OCI-M2 (cell line): Measurements from ENCODE around the gene ULK2.

Experiments
- DNase-seq: peaks from one replicate; lab custom pipeline; 2025; ENCODE audit not compliant: unreplicated experiment; lab: John Stamatoyannopoulos, UW

Gene ULK2

GRCh38 chr17:19728084-19728495 lies 139.6 kb downstream of the ULK2 start:
- DNase-seq: no peak

GRCh38 chr17:19727501-19728078 lies 140.1 kb downstream of the ULK2 start:
- no peak for DNase-seq

GRCh38 chr17:19726631-19727376 lies 140.9 kb downstream of the ULK2 start:
- DNase-seq: no peak

GRCh38 chr17:19725486-19725885 lies 142.2 kb downstream of the ULK2 start:
- no peak for DNase-seq

- no peak for DNase-seq
Observed at GRCh38 chr17:19724501-19725420, 143.0 kb downstream of the ULK2 start.

- DNase-seq: no peak
Observed at GRCh38 chr17:19723964-19724363, 143.8 kb downstream of the ULK2 start.
